ENCODE results near the gene HCRTR1.
A peak's percentile ranks its signal among the peaks of the same experiment; 100 is the strongest.

HCRTR1 gene

GRCh38 chr1:31648641-31649357 is 31.3 kb downstream of the HCRTR1 start:
- DNase-seq (ENCODE audit: low spot score) (no peak), FAIRE-seq (no peak)

GRCh38 chr1:31650161-31651088 is 32.9 kb downstream of the HCRTR1 start:
- DNase-seq (ENCODE audit: low spot score) (no peak), FAIRE-seq (no peak)

DNA sequence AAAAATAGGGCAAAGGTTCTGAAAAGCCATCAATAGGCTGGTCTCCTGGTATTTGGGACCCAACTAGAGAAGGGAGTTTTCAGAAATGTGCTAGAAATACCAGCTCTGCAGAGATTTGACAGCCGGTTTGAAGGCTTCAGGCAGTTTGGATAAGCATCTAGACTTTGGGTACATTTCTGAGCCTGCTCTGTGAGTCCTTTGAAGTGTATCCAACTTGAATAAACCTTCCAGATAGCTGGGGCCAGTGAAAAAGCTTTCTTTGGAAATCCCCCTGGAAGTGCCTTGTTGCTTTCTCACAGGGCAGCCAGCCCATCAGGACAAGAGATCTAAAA is 33.6 kb downstream of the HCRTR1 start:
- FAIRE-seq: no peak

DNA sequence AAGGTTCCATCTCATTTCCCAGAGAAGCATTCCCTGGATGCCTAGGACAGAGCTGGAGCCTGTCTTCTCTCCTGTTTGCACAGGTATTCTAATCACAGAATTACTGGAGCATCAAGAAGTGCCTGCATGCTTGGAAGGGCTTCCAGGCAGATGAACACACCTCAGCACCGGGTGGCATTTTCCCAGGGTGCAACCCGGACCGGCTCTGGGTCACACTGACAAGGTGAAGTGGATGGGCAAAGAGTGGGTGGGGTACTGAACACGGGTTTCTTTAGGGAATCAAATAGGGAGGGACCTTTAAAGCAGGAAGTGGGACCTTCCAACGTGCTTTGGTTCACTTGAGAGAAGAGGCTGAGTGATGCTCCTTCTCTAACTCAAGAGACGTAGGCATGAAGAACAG is 34.3 kb downstream of the HCRTR1 start:
- DNase-seq (ENCODE audit: low spot score) (no peak), FAIRE-seq (no peak)

More for the DNA sequence above, 33.6 kb downstream of the HCRTR1 start:
- no peak for DNase-seq (ENCODE audit: low spot score)

GRCh38 chr1:31652891-31653499 is 35.5 kb downstream of the HCRTR1 start:
- DNase-seq (ENCODE audit: low spot score) (no peak), FAIRE-seq (no peak)

- DNase-seq (ENCODE audit: low spot score): no peak
- no peak for FAIRE-seq
These were observed 36.4 kb downstream of the HCRTR1 start for GRCh38 chr1:31653717-31654473.

- FAIRE-seq (no peak), DNase-seq (ENCODE audit: low spot score) (no peak)
These were observed 36.9 kb downstream of the HCRTR1 start for GRCh38 chr1:31654474-31654776.

- FAIRE-seq (no peak), DNase-seq (ENCODE audit: low spot score) (no peak)
These were observed 37.6 kb downstream of the HCRTR1 start for GRCh38 chr1:31655104-31655503.

DNA sequence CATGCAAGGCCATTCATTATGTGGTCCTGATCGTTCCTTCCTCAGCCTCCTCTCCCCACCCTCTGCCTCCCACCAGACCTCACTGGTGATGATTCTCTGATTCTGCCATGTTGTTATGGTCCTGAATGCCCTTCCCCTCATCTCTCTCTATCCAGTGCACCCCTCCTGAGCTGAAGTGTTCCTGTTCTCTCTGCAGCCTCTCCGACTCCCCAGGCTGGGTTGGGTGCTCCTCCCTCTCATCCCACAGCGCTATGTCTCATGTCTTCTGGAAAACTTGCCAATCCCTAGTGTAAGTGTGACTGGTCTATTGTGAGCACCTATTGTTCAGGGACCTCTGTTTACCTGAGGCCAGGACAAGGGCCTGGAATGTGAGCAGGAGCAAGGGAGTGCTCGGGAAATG is 38.3 kb downstream of the HCRTR1 start:
- DNase-seq (ENCODE audit: low spot score) (no peak), FAIRE-seq (no peak)

GRCh38 chr1:31657020-31657804 is 39.7 kb downstream of the HCRTR1 start:
- no peak for DNase-seq (ENCODE audit: low spot score)
- FAIRE-seq: no peak

DNA sequence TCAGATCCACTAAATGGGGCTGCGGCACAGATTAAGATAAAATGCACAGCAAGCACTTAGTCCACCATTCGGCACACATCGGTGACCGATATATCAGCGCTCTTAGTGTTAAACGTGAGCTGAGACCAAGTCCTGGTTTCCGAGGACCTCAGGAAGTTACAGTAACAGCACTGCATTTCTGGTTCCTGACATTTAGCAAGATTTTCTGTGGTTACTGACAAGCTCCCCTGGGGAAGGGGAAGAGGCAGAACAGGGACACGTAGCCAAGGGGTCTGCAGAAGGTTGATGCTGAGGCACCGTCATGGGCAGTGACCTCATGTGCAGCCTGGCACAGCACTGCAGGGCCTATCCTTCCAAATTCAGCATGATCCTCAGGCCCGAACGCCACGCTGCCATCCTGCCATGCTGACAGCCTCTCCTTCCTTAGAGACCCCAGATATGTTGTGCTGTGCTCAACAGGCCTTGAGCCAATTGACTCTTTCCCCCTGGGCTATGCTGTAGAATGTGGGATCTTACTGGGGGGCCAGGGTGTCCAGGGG is 40.6 kb downstream of the HCRTR1 start:
- DNase-seq (ENCODE audit: low spot score) (no peak), FAIRE-seq (no peak)

DNA sequence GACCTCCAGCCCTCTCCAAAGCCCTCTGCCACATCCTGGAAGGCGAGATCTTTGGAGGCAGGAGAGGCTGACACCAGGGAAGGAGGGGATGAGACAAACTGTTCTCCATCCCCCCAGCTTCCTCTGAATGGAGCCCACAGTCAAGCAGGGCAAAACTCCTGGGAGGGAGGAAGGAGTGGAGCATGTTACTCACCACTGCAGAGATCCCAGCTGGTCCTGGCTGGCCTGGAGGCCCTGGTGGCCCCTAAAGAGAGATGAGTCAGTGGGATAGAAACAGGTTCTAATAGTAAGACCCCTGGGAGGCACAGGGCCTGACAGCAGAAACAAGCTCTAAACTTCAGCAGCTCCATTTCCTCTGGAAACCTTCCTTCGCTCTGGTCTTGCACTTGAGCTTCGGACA is 41.2 kb downstream of the HCRTR1 start:
- FAIRE-seq: no peak
- no peak for DNase-seq (ENCODE audit: low spot score)

GRCh38 chr1:31659889-31660288 is 42.4 kb downstream of the HCRTR1 start:
- DNase-seq (ENCODE audit: low spot score): no peak
- no peak for FAIRE-seq

- no peak for FAIRE-seq
These were observed 43.5 kb downstream of the HCRTR1 start for GRCh38 chr1:31660871-31661455.

GRCh38 chr1:31661856-31662255 is 44.4 kb downstream of the HCRTR1 start:
- FAIRE-seq: no peak

More at GRCh38 chr1:31660871-31661455, 43.5 kb downstream of the HCRTR1 start:
- DNase-seq (ENCODE audit: low spot score): no peak

DNA sequence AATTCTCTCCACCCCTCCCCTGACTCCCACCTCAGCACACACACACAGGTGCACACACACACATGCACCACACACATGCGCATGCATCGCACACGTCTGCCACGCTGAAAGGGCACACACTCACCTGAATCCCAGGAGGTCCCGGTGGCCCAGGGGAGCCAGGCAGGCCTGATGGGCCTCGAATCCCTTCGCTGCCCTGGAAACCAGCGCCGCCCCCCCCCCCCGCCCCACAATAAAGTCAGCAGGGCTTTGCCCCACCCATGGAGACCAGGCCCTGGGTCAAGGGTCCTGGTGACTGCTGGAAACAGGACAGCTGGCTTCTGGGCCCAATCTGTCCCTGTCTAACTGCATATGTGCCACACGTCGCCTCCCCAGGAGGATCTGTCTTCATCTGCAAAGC is 45.0 kb downstream of the HCRTR1 start:
- DNase-seq (ENCODE audit: low spot score) (no peak), FAIRE-seq (no peak)

More at GRCh38 chr1:31661856-31662255, 44.4 kb downstream of the HCRTR1 start:
- no peak for DNase-seq (ENCODE audit: low spot score)

- DNase-seq (ENCODE audit: low spot score) (peak; percentile 77), FAIRE-seq (peak; percentile 5)
These were observed 46.3 kb downstream of the HCRTR1 start for GRCh38 chr1:31663622-31664452.

DNA sequence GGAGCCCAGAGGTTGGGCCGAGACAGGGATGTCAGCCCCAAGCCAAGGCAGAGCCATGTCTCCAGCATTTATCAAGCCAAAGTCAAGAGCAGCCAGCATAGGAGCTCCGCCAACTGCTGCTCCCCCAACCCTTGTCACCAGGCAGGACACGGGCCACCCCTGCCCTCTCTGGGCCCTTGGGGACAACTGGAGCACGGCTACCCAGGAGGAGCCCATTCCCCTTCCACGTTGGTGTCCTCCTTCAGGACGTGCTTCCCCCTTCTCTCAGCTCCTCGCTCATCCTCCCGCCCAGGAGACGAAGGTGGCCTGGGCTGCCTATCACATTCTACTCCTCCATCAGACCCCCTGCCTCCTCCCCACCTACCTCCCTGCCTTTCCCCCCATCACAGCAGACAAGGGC is 47.0 kb downstream of the HCRTR1 start:
- DNase-seq (ENCODE audit: low spot score) (no peak), FAIRE-seq (no peak)

- FAIRE-seq (no peak), DNase-seq (ENCODE audit: low spot score) (no peak)
These were observed 47.9 kb downstream of the HCRTR1 start for GRCh38 chr1:31665234-31665878.
